HepG2 (cell line): ENCODE results near the gene ZNF430. TPM values are rescaled to one million over a fixed set of nuclear protein-coding genes. Genes with fewer than 3 reads are reported as not detected.

Source experiments
- ATF5 ChIP-seq: sonication (generic); formaldehyde crosslinking; IDR thresholded peaks from 2 replicates; pipeline ENCODE4 v1.4.0; 2020; ENCODE audit warnings: mild to moderate bottlenecking, low read depth, missing genetic modification reagents
- HOXA9 ChIP-seq: sonication (generic); formaldehyde crosslinking; IDR thresholded peaks from 2 replicates; pipeline ENCODE4 v1.8.1; 2022; ENCODE audit warnings: missing genetic modification reagents, mild to moderate bottlenecking, moderate library complexity, borderline replicate concordance
- MNT ChIP-seq: fragments of 450-650 bp; IDR thresholded peaks from 2 replicates; pipeline ENCODE4 v1.6.1; 2016
- PHF21A ChIP-seq: sonication (generic); formaldehyde crosslinking; IDR thresholded peaks from 2 replicates; pipeline ENCODE4 v1.5.0; 2020; ENCODE audit warnings: mild to moderate bottlenecking, missing genetic modification reagents
- POLR2G ChIP-seq: fragments of 200-400 bp; formaldehyde crosslinking; IDR thresholded peaks from 2 replicates; pipeline ENCODE4 v1.6.1; 2018; ENCODE audit warnings: mild to moderate bottlenecking, low read depth, low read length, moderate library complexity
- PRPF4 ChIP-seq: fragments of 200-400 bp; formaldehyde crosslinking; IDR thresholded peaks from 2 replicates; pipeline ENCODE4 v1.6.1; 2016; ENCODE audit warnings: low read length, low read depth; ENCODE audit not compliant: poor library complexity, severe bottlenecking
- SALL1 ChIP-seq: sonication (generic); formaldehyde crosslinking; IDR thresholded peaks from 2 replicates; pipeline ENCODE4 v1.8.0; 2022; ENCODE audit warnings: mild to moderate bottlenecking, missing genetic modification reagents
- SKIL ChIP-seq: sonication (generic); formaldehyde crosslinking; IDR thresholded peaks from 2 replicates; pipeline ENCODE4 v1.8.0; 2022; ENCODE audit warnings: missing genetic modification reagents, mild to moderate bottlenecking, moderate library complexity, borderline replicate concordance
- SPEN ChIP-seq: sonication (generic); formaldehyde crosslinking; IDR thresholded peaks from 2 replicates; pipeline ENCODE4 v1.5.1; 2020; ENCODE audit warnings: low read depth, mild to moderate bottlenecking, missing genetic modification reagents
- THAP11 ChIP-seq: IDR thresholded peaks from 2 replicates; pipeline ENCODE4 v1.6.1; 2016; ENCODE audit warnings: missing biosample characterization, missing genetic modification reagents
- TOPORS ChIP-seq: sonication (generic); formaldehyde crosslinking; IDR thresholded peaks from 2 replicates; pipeline ENCODE4 v1.8.0; 2023; ENCODE audit warnings: mild to moderate bottlenecking, missing genetic modification reagents
- ZBTB20 ChIP-seq: sonication (generic); formaldehyde crosslinking; IDR thresholded peaks from 2 replicates; pipeline ENCODE4 v1.8.1; 2023; ENCODE audit warnings: missing genetic modification reagents, low read depth, mild to moderate bottlenecking, borderline replicate concordance
- ZNF503 ChIP-seq: sonication (generic); formaldehyde crosslinking; IDR thresholded peaks from 2 replicates; pipeline ENCODE4 v1.4.0; 2020; ENCODE audit warnings: missing genetic modification reagents
- ZNF883 ChIP-seq: sonication (generic); formaldehyde crosslinking; IDR thresholded peaks from 2 replicates; pipeline ENCODE4 v1.5.1; 2020; ENCODE audit warnings: mild to moderate bottlenecking, missing genetic modification reagents; ENCODE audit errors: not compliant biosample characterization
- ZSCAN25 ChIP-seq: sonication (generic); formaldehyde crosslinking; IDR thresholded peaks from 2 replicates; pipeline ENCODE4 v1.8.0; 2022; ENCODE audit warnings: mild to moderate bottlenecking, missing genetic modification reagents
- polyA plus RNA-seq, 8 experiments: library from polyadenylated mRNA; depleted of rRNA in 3 of 8; stranded (reverse) in 7 of 8; unstranded in 1 of 8; fragments of >200 nt; fragmentation: Illumina TruSeq in 4 of 8; extraction: Trizol in 4 of 8; gene quantifications; 2 replicates each; pipeline versions ENCODE4 v1.2.1 to v1.2.3, GENCODE V29; 2011 to 2016; ENCODE audit warnings: low read depth in 4 of 8, missing spikeins in 1 of 8, mixed read lengths in 1 of 8; ENCODE audit not compliant: insufficient read depth in 1 of 8
- total RNA-seq, 5 experiments: library from RNA; depleted of rRNA; stranded (reverse); fragments of >200 nt; fragmentation: Illumina TruSeq; extraction: Trizol; gene quantifications; 2 replicates each; pipeline ENCODE4 v1.2.3, GENCODE V29; 2016; ENCODE audit warnings: low read depth in 1 of 5
- TF ChIP-seq, protein P1 (sequence below): sonication (generic); formaldehyde crosslinking; IDR thresholded peaks from 2 replicates; pipeline ENCODE4 v1.4.0; 2020; ENCODE audit warnings: missing genetic modification reagents, borderline replicate concordance
- TF ChIP-seq, protein P2 (sequence below): sonication (generic); formaldehyde crosslinking; IDR thresholded peaks from 2 replicates; pipeline ENCODE4 v1.8.0; 2022; ENCODE audit warnings: missing genetic modification reagents, mild to moderate bottlenecking, borderline replicate concordance

ZNF430 gene
- total and polyA plus RNA-seq, 2 of the 13 experiments (the other 11 are each of a cell fraction or from before 2014, with no cell fraction given) = 4.1 to 6.9 TPM

GRCh38 chr19:21020298-21021227 lies at the start of gene ZNF430 (continued):
- TF ChIP-seq ZNF503 = 0 out of 2 replicates have a peak, but pooled peaks have one; percentile 34
- TF ChIP-seq ATF5 (CRISPR knock-in tag) = no peak
- peak; percentile 39; the same call in 1 of the 2 replicates for TF ChIP-seq THAP11 (CRISPR knock-in tag)
- no peak for TF ChIP-seq PRPF4
- TF ChIP-seq SALL1 (CRISPR knock-in tag) = peak; percentile 55; the same call in 1 of the 2 replicates
- TF ChIP-seq, protein P1, sequence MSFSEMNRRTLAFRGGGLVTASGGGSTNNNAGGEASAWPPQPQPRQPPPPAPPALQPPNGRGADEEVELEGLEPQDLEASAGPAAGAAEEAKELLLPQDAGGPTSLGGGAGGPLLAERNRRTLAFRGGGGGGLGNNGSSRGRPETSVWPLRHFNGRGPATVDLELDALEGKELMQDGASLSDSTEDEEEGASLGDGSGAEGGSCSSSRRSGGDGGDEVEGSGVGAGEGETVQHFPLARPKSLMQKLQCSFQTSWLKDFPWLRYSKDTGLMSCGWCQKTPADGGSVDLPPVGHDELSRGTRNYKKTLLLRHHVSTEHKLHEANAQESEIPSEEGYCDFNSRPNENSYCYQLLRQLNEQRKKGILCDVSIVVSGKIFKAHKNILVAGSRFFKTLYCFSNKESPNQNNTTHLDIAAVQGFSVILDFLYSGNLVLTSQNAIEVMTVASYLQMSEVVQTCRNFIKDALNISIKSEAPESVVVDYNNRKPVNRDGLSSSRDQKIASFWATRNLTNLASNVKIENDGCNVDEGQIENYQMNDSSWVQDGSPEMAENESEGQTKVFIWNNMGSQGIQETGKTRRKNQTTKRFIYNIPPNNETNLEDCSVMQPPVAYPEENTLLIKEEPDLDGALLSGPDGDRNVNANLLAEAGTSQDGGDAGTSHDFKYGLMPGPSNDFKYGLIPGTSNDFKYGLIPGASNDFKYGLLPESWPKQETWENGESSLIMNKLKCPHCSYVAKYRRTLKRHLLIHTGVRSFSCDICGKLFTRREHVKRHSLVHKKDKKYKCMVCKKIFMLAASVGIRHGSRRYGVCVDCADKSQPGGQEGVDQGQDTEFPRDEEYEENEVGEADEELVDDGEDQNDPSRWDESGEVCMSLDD (CRISPR knock-in tag) = peak; percentile 82; the same call in 1 of the 2 replicates
- TF ChIP-seq TOPORS (CRISPR knock-in tag) = no peak
- TF ChIP-seq POLR2G = peak; percentile 82
- no peak for TF ChIP-seq MNT
- TF ChIP-seq, protein P2, sequence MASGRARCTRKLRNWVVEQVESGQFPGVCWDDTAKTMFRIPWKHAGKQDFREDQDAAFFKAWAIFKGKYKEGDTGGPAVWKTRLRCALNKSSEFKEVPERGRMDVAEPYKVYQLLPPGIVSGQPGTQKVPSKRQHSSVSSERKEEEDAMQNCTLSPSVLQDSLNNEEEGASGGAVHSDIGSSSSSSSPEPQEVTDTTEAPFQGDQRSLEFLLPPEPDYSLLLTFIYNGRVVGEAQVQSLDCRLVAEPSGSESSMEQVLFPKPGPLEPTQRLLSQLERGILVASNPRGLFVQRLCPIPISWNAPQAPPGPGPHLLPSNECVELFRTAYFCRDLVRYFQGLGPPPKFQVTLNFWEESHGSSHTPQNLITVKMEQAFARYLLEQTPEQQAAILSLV = peak; percentile 28; the same call in 1 of the 2 replicates
- no peak for TF ChIP-seq ZNF883 (CRISPR knock-in tag)
- no peak for TF ChIP-seq ZSCAN25
- no peak for TF ChIP-seq PHF21A (CRISPR knock-in tag)
- peak; percentile 52; the same call in 1 of the 2 replicates for TF ChIP-seq SPEN (CRISPR knock-in tag)
- no peak for TF ChIP-seq SKIL
- no peak for TF ChIP-seq HOXA9 (CRISPR knock-in tag)
- no peak for TF ChIP-seq ZBTB20 (CRISPR knock-in tag)
